ENCODE measurements around the gene KNDC1. TPM values are rescaled to one million over a fixed set of nuclear protein-coding genes. Genes with fewer than 3 reads are reported as not detected.

The KNDC1 gene
- total RNA-seq, 4 donors from 2014 or later: under 0.01 to 12.5 (median 5.3) TPM

DNA sequence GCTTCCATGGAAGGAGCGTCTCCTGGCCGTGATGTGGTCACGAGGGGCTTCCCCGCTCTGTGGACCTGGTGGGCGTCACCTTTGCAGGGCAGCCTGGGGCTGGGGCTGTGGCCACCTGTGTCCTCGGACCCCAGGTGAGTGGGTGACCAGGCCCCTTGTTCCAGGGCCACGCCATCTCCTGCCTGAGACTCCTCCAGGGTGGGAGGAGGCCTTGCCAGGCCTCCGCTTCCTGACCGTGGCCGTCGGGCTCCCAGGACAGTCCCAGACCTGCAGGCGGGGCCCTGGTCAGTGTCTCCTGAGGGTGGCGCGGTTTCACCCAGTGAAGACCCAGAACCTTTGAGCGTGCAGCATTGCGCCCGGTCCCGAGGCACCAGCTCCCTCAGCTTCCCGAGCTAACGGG lies 49.6 kb downstream of the KNDC1 start:
- intact Hi-C loops (cut with DNase I; ENCODE audit: low total_unique reads): no loop called here

DNA sequence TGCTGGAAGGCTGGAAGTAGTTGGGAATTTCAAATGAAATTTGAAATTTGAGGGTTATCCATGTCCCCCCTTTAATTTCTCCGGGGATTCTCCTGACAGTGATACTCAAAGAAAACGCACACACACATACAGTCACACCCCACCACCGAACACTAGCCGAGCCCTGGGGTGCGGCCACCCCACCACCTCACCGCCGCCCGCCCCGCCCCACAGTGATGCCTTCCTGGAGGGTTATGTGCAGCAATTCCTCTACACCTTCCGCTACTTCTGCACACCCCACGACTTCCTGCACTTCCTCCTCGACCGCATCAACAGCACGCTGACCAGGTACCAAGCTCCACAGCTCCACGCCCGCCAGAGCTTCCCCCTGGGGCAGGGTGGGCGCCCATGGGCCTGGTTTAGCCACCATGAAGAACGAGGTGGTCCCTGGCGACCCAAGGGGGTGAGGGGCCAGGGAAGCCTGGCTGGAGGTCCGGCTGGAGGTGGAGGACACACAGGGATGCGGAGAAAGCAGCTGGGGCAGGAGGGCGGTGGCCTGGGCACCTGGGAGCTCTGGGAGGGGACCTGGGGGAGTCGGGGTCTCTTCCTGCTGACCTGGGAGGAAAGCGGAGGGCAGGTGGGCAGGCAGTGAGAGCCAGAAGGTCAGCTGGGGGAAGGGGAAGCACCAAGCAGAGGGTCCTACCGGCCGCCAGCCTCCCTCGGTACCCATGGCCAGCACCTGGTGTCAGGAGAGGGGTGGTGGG lies 50.5 kb downstream of the KNDC1 start:
- Histone ChIP-seq H3K4me3 (no peak overlapping the region), H3K27ac (no peak overlapping the region), H3K9me3 (no peaks in the 10 kb centered on the region), H3K36me3 (no peaks in the 10 kb centered on the region), H3K27me3 (no peaks in the 10 kb centered on the region), H3K4me1 (no peaks in the 10 kb centered on the region)
- DNase-seq: no peak
- intact Hi-C loops (cut with DNase I; ENCODE audit: low total_unique reads): no loop called here
- TF ChIP-seq, protein P1, sequence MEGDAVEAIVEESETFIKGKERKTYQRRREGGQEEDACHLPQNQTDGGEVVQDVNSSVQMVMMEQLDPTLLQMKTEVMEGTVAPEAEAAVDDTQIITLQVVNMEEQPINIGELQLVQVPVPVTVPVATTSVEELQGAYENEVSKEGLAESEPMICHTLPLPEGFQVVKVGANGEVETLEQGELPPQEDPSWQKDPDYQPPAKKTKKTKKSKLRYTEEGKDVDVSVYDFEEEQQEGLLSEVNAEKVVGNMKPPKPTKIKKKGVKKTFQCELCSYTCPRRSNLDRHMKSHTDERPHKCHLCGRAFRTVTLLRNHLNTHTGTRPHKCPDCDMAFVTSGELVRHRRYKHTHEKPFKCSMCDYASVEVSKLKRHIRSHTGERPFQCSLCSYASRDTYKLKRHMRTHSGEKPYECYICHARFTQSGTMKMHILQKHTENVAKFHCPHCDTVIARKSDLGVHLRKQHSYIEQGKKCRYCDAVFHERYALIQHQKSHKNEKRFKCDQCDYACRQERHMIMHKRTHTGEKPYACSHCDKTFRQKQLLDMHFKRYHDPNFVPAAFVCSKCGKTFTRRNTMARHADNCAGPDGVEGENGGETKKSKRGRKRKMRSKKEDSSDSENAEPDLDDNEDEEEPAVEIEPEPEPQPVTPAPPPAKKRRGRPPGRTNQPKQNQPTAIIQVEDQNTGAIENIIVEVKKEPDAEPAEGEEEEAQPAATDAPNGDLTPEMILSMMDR (IDR thresholded peaks at IDR 0.05): no peak
- TF ChIP-seq POLR2A (IDR thresholded peaks at IDR 0.05): no peak

More for the DNA sequence above, 49.6 kb downstream of the KNDC1 start:
- no peaks in the 10 kb centered on the region for H3K36me3 ChIP-seq
- H3K27me3 ChIP-seq: no peaks in the 10 kb centered on the region
- no peaks in the 10 kb centered on the region for H3K9me3 ChIP-seq
- no peak overlapping the region for H3K27ac ChIP-seq
- DNase-seq: no peak
- no peaks in the 10 kb centered on the region for H3K4me1 ChIP-seq
- TF ChIP-seq, protein P1 (IDR thresholded peaks at IDR 0.05): no peak
- TF ChIP-seq POLR2A (IDR thresholded peaks at IDR 0.05): no peak
- H3K4me3 ChIP-seq: no peak overlapping the region

DNA sequence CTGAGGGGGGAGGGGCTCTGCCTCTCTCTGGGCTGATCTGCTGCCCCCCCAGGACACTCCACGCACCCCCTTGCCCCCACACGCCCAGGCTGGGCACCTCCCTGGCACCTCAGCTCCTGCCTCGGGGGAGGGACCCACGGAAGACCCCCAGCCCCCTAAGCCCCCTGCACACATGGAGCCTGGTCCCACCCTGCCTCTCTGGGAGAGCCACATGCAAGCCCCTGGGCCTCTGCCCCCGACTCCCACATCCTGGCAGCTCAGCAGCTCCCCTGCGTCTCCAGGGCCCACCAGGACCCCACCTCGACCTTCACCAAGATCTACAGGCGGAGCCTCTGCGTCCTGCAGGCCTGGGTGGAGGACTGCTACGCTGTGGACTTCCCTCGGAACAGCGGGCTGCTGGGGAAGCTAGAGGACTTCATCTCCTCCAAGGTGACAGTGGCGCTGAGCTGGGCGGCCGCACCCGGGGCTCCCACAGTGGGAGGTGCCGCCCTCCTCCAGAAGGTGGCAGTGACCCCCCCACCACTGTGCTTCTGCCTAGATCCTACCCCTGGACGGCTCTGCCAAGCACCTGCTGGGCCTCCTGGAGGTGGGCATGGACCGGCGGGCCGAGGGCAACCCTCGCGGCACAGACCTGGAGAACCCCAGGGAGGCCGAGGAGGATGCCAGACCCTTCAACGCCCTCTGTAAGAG lies 51.3 kb downstream of the KNDC1 start:
- Histone ChIP-seq H3K4me1 (no peaks in the 10 kb centered on the region), H3K4me3 (no peak overlapping the region), H3K27ac (no peak overlapping the region), H3K27me3 (no peaks in the 10 kb centered on the region), H3K36me3 (no peaks in the 10 kb centered on the region), H3K9me3 (no peaks in the 10 kb centered on the region)
- TF ChIP-seq POLR2A (IDR thresholded peaks at IDR 0.05): no peak
- TF ChIP-seq, protein P1 (IDR thresholded peaks at IDR 0.05): no peak
- DNase-seq: no peak
- intact Hi-C loops (cut with DNase I; ENCODE audit: low total_unique reads): no loop called here

DNA sequence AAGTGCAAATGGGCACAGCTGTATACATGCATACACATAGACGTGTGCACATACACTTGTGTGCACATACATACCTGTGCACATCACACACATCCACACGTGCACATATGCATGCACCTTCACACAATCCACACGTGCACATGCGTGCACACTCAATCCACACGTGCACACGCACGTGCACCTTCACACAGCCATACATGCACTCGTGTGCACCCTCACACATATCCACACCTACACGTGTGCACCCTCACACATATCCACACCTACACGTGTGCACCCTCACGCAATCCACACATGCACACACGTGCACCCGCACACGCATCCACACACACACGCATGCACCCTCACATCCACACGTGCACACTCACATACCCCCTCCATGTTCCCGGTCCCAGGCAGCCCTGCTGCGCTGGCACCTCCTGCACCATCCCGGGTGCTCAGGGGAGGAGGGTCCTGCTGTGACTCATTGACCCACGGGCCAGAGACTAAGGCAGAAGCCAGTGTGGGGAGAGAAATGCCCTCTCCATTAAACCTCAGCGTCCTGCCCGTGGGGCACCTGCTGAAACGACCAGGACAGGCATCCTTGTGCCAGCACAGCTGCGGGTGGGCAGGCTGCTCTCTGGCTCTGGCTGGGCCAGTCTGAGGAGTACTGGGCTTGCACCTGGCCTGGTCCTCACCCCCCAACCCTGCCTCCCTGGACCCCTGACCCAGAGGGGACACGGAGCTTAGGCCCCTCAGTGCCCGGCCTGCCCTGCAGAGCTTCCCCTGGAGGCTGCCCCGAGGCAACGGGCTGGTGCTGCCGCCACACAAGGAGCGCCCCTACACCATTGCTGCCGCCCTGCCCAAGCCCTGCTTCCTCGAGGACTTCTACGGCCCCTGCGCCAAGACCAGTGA lies 52.2 kb downstream of the KNDC1 start:
- TF ChIP-seq, protein P1 (IDR thresholded peaks at IDR 0.05): no peak
- Histone ChIP-seq H3K4me1 (no peaks in the 10 kb centered on the region), H3K27ac (no peak overlapping the region), H3K9me3 (no peaks in the 10 kb centered on the region), H3K36me3 (no peaks in the 10 kb centered on the region), H3K4me3 (no peak overlapping the region), H3K27me3 (no peaks in the 10 kb centered on the region)
- DNase-seq: no peak
- intact Hi-C loops (cut with DNase I; ENCODE audit: low total_unique reads): no loop called here
